Mononuclear cell (primary cell): Measurements from ENCODE around the gene ETV6. TPM values are rescaled to one million over a fixed set of nuclear protein-coding genes. Genes with fewer than 3 reads are reported as not detected.

Experiments used
- H3K27me3 ChIP-seq: 2 replicates; pipeline ENCODE4 v1.6.0; 2011; ENCODE audit warnings: low read length, control low read depth; ENCODE audit not compliant: insufficient read depth
- H3K4me1 ChIP-seq: 2 replicates; pipeline ENCODE4 v1.5.1; 2011; ENCODE audit warnings: mild to moderate bottlenecking, low read length, control low read depth; ENCODE audit not compliant: insufficient read depth
- H3K4me3 ChIP-seq: 2 replicates; pipeline ENCODE4 v1.5.1; 2011; ENCODE audit warnings: mild to moderate bottlenecking, low read length, moderate library complexity
- H3K9me3 ChIP-seq: 2 replicates; pipeline ENCODE4 v1.5.1; 2011; ENCODE audit warnings: low read depth, mild to moderate bottlenecking, control low read depth, low read length
- total RNA-seq: library from RNA; depleted of rRNA; stranded (reverse); fragments of >200 nt; gene quantifications from one replicate; pipeline ENCODE4 v1.2.3, GENCODE V29; 2012

ETV6 gene
- total RNA-seq, 1 donor: 19.7 TPM

GRCh38 chr12:11688379-11688778 lies 38.9 kb downstream of the ETV6 start:
- Histone ChIP-seq H3K4me1 (peaks cover 45% of the 10 kb centered on the region), H3K27me3 (no peaks in the 10 kb centered on the region), H3K4me3 (no peak overlapping the region), H3K9me3 (no peaks in the 10 kb centered on the region)

GRCh38 chr12:11688831-11689230 lies 39.4 kb downstream of the ETV6 start:
- H3K4me3 ChIP-seq: no peak overlapping the region
- no peaks in the 10 kb centered on the region for H3K9me3 ChIP-seq
- peaks cover 41% of the 10 kb centered on the region for H3K4me1 ChIP-seq
- H3K27me3 ChIP-seq: no peaks in the 10 kb centered on the region

GRCh38 chr12:11689591-11690186 lies 40.2 kb downstream of the ETV6 start:
- no peak overlapping the region for H3K4me3 ChIP-seq
- H3K9me3 ChIP-seq: no peaks in the 10 kb centered on the region
- H3K27me3 ChIP-seq: no peaks in the 10 kb centered on the region
- H3K4me1 ChIP-seq: peaks cover 37% of the 10 kb centered on the region

GRCh38 chr12:11693067-11693466 lies 43.6 kb downstream of the ETV6 start:
- H3K4me1 ChIP-seq: peaks cover 6% of the 10 kb centered on the region
- H3K27me3 ChIP-seq: no peaks in the 10 kb centered on the region
- H3K4me3 ChIP-seq: no peak overlapping the region
- H3K9me3 ChIP-seq: no peaks in the 10 kb centered on the region

- Histone ChIP-seq H3K4me1 (peaks cover under 1% of the 10 kb centered on the region), H3K4me3 (no peak overlapping the region), H3K27me3 (no peaks in the 10 kb centered on the region)
These were observed 44.1 kb downstream of the ETV6 start for GRCh38 chr12:11693601-11694000.

GRCh38 chr12:11694528-11694927 lies 45.1 kb downstream of the ETV6 start:
- Histone ChIP-seq H3K4me3 (no peak overlapping the region), H3K4me1 (no peaks in the 10 kb centered on the region), H3K27me3 (no peaks in the 10 kb centered on the region), H3K9me3 (no peaks in the 10 kb centered on the region)

More at GRCh38 chr12:11693601-11694000, 44.1 kb downstream of the ETV6 start:
- H3K9me3 ChIP-seq: no peaks in the 10 kb centered on the region

- H3K27me3 ChIP-seq: no peaks in the 10 kb centered on the region
- H3K4me3 ChIP-seq: no peak overlapping the region
- no peaks in the 10 kb centered on the region for H3K4me1 ChIP-seq
- no peaks in the 10 kb centered on the region for H3K9me3 ChIP-seq
These were observed 45.8 kb downstream of the ETV6 start for GRCh38 chr12:11695321-11695720.

- no peaks in the 10 kb centered on the region for H3K27me3 ChIP-seq
- H3K4me1 ChIP-seq: peaks cover 1% of the 10 kb centered on the region
- no peak overlapping the region for H3K4me3 ChIP-seq
- no peaks in the 10 kb centered on the region for H3K9me3 ChIP-seq
These were observed 46.6 kb downstream of the ETV6 start for GRCh38 chr12:11696084-11696483.

- Histone ChIP-seq H3K4me3 (no peak overlapping the region), H3K4me1 (peaks cover 8% of the 10 kb centered on the region), H3K9me3 (no peaks in the 10 kb centered on the region), H3K27me3 (no peaks in the 10 kb centered on the region)
These were observed 47.7 kb downstream of the ETV6 start for GRCh38 chr12:11697131-11697530.

GRCh38 chr12:11697670-11698387 lies 48.4 kb downstream of the ETV6 start:
- Histone ChIP-seq H3K9me3 (no peaks in the 10 kb centered on the region), H3K4me1 (peaks cover 8% of the 10 kb centered on the region), H3K4me3 (no peak overlapping the region), H3K27me3 (no peaks in the 10 kb centered on the region)

- Histone ChIP-seq H3K9me3 (no peaks in the 10 kb centered on the region), H3K4me3 (no peak overlapping the region), H3K27me3 (no peaks in the 10 kb centered on the region), H3K4me1 (peaks cover 8% of the 10 kb centered on the region)
These were observed 49.3 kb downstream of the ETV6 start for GRCh38 chr12:11698729-11699128.

GRCh38 chr12:11701433-11701832 lies 52.0 kb downstream of the ETV6 start:
- H3K27me3 ChIP-seq: no peaks in the 10 kb centered on the region
- H3K4me1 ChIP-seq: peaks cover 27% of the 10 kb centered on the region
- no peak overlapping the region for H3K4me3 ChIP-seq
- H3K9me3 ChIP-seq: no peaks in the 10 kb centered on the region

GRCh38 chr12:11702959-11703358 lies 53.5 kb downstream of the ETV6 start:
- peaks cover 27% of the 10 kb centered on the region for H3K4me1 ChIP-seq
- H3K4me3 ChIP-seq: no peak overlapping the region
- no peaks in the 10 kb centered on the region for H3K27me3 ChIP-seq
- no peaks in the 10 kb centered on the region for H3K9me3 ChIP-seq

GRCh38 chr12:11703378-11703777 lies 53.9 kb downstream of the ETV6 start:
- peaks cover 27% of the 10 kb centered on the region for H3K4me1 ChIP-seq
- no peaks in the 10 kb centered on the region for H3K27me3 ChIP-seq
- no peaks in the 10 kb centered on the region for H3K9me3 ChIP-seq
- no peak overlapping the region for H3K4me3 ChIP-seq

- peaks cover 27% of the 10 kb centered on the region for H3K4me1 ChIP-seq
- H3K4me3 ChIP-seq: no peak overlapping the region
- H3K9me3 ChIP-seq: no peaks in the 10 kb centered on the region
- H3K27me3 ChIP-seq: no peaks in the 10 kb centered on the region
These were observed 54.6 kb downstream of the ETV6 start for GRCh38 chr12:11704089-11704488.

GRCh38 chr12:11705010-11705409 lies 55.5 kb downstream of the ETV6 start:
- H3K9me3 ChIP-seq: no peaks in the 10 kb centered on the region
- H3K4me3 ChIP-seq: no peak overlapping the region
- H3K4me1 ChIP-seq: peaks cover 30% of the 10 kb centered on the region
- no peaks in the 10 kb centered on the region for H3K27me3 ChIP-seq
